HepG2 (cell line): ENCODE measurements around the gene ERBB3. TPM values are rescaled to one million over a fixed set of nuclear protein-coding genes. Genes with fewer than 3 reads are reported as not detected.

Source experiments
- ATAC-seq: fragments of 200-7000 bp; cut with Tn5 transposase; 3 replicates; pipeline ENCODE4 v1.9.1; 2020; ENCODE audit warnings: mild to moderate bottlenecking, moderate library complexity
- BruUV-seq: library from RNA; stranded (reverse); fragments of 400-500 nt; replicated peaks from 2 replicates; lab custom pipeline; 2021; lab: Mats Ljungman, UMichigan
- CTCF ChIA-PET: fragments of 300-600 bp; formaldehyde crosslinking; extraction: SDS; loops from one replicate; lab custom pipeline; 2021; ENCODE audit warnings: low total read pairs, inconsistent platforms, low intra/inter-chr PET ratio; lab: Yijun Ruan, JAX
- POLR2A ChIA-PET: fragments of 350-600 bp; sonication (Branson Sonifier 250); formaldehyde crosslinking; loops from one replicate; lab custom pipeline; 2020; ENCODE audit warnings: antibody characterized with exemption, inconsistent platforms; lab: Yijun Ruan, JAX
- DNase-seq: peaks from one replicate; pipeline ENCODE4 v3.0.0-alpha.2; 2015; ENCODE audit warnings: low spot score
- FAIRE-seq: peaks from 3 replicates; lab custom pipeline; 2011; peaks lifted over from hg19 to GRCh38; lab: Jason Lieb, UNC
- H2AFZ ChIP-seq: one replicate; pipeline ENCODE4 v1.6.1; 2011; ENCODE audit warnings: low read length, inconsistent platforms
- H3K27ac ChIP-seq: fragments of 300-600 bp; 3 replicates; pipeline ENCODE4 v1.8.0; 2011; ENCODE audit warnings: mixed run types, mild to moderate bottlenecking, mixed read lengths, low read length, inconsistent platforms; ENCODE audit not compliant: insufficient read depth; ENCODE audit errors: extremely low read length
- H3K27me3 ChIP-seq, 2 experiments: fragments of 200-600 bp in 1 of 2; 2 replicates in 1 of 2; 3 replicates in 1 of 2; pipeline versions ENCODE4 v1.6.0 to v1.8.0; 2011; ENCODE audit warnings: low read length in 2 of 2, mild to moderate bottlenecking in 2 of 2, moderate library complexity in 2 of 2, inconsistent platforms in 1 of 2; ENCODE audit not compliant: insufficient read depth in 2 of 2, control insufficient read depth in 1 of 2
- H3K36me3 ChIP-seq, 2 experiments: fragments of 200-600 bp in 1 of 2; replicated peaks in 1 of 2; 2 replicates in 1 of 2; 3 replicates in 1 of 2; pipeline versions ENCODE4 v1.5.1 to v1.8.0; 2011; ENCODE audit warnings: low read length in 2 of 2, inconsistent platforms in 1 of 2; ENCODE audit not compliant: insufficient read depth in 2 of 2, control insufficient read depth in 1 of 2
- H3K4me1 ChIP-seq: 2 replicates; pipeline ENCODE4 v1.5.1; 2012; ENCODE audit warnings: low read length, inconsistent platforms; ENCODE audit not compliant: insufficient read depth
- H3K4me2 ChIP-seq: 2 replicates; pipeline ENCODE4 v1.6.0; 2011; ENCODE audit warnings: low read depth, low read length, inconsistent platforms
- H3K4me3 ChIP-seq, 3 experiments: fragments of 200-600 bp in 1 of 3; sonication (generic), shearing (Covaris generic) in 1 of 3; replicated peaks in 1 of 3; 2 replicates each; pipeline ENCODE4 v1.5.1; 2011 to 2016; ENCODE audit warnings: low read length in 3 of 3, inconsistent platforms in 2 of 3, low read depth in 2 of 3, mild to moderate bottlenecking in 2 of 3, control low read depth in 1 of 3, mixed read lengths in 1 of 3; ENCODE audit not compliant: insufficient read depth in 1 of 3
- H3K79me2 ChIP-seq: one replicate; pipeline ENCODE4 v1.6.1; 2011; ENCODE audit warnings: low read length, inconsistent platforms; ENCODE audit not compliant: insufficient read depth
- H3K9ac ChIP-seq: 2 replicates; pipeline ENCODE4 v1.6.0; 2011; ENCODE audit warnings: mild to moderate bottlenecking, low read depth, low read length, inconsistent platforms; ENCODE audit not compliant: insufficient read depth
- H3K9me3 ChIP-seq: 2 replicates; pipeline ENCODE4 v1.5.1; 2012; ENCODE audit warnings: mild to moderate bottlenecking, low read length
- H4K20me1 ChIP-seq: 2 replicates; pipeline ENCODE4 v1.6.0; 2011; ENCODE audit warnings: inconsistent platforms, mild to moderate bottlenecking, low read length, moderate library complexity; ENCODE audit not compliant: insufficient read depth
- CENPBD1 ChIP-seq: sonication (generic); formaldehyde crosslinking; IDR thresholded peaks from 2 replicates; pipeline ENCODE4 v1.8.0; 2022; ENCODE audit warnings: missing genetic modification reagents, low read depth, mild to moderate bottlenecking, borderline replicate concordance
- ESRRA ChIP-seq: sonication (generic); formaldehyde crosslinking; IDR thresholded peaks from 2 replicates; pipeline ENCODE4 v1.5.1; 2020; ENCODE audit warnings: mild to moderate bottlenecking, low read depth, missing genetic modification reagents
- HDAC1 ChIP-seq: sonication (generic); formaldehyde crosslinking; IDR thresholded peaks from 2 replicates; pipeline ENCODE4 v1.5.1; 2020; ENCODE audit warnings: mild to moderate bottlenecking, missing genetic modification reagents
- MXI1 ChIP-seq: IDR thresholded peaks from 3 replicates; pipeline ENCODE4 v1.6.1; 2012; ENCODE audit warnings: low read depth, low read length, inconsistent platforms, borderline replicate concordance
- NR2F1 ChIP-seq, 2 experiments: fragments of 450-650 bp in 1 of 2; formaldehyde crosslinking in 1 of 2; IDR thresholded peaks; 2 replicates each; pipeline versions ENCODE4 v1.5.0 to v1.6.1; 2016 to 2020; ENCODE audit warnings: mild to moderate bottlenecking in 1 of 2, missing compliant biosample characterization in 1 of 2, missing genetic modification reagents in 1 of 2, moderate library complexity in 1 of 2
- PHF5A ChIP-seq: IDR thresholded peaks from one replicate; pipeline ENCODE4 v1.6.1; 2018; ENCODE audit warnings: low read depth, missing genetic modification reagents; ENCODE audit not compliant: unreplicated experiment
- PHF8 ChIP-seq: sonication (generic); formaldehyde crosslinking; IDR thresholded peaks from 2 replicates; pipeline ENCODE4 v1.5.0; 2020; ENCODE audit warnings: missing genetic modification reagents
- REXO4 ChIP-seq: sonication (generic); formaldehyde crosslinking; IDR thresholded peaks from 2 replicates; pipeline ENCODE4 v1.8.0; 2022; ENCODE audit warnings: missing genetic modification reagents, mild to moderate bottlenecking, borderline replicate concordance
- RFX1 ChIP-seq: fragments of 450-650 bp; IDR thresholded peaks from 2 replicates; pipeline ENCODE4 v1.6.1; 2017
- TBX3 ChIP-seq: fragments of 450-650 bp; IDR thresholded peaks from 2 replicates; pipeline ENCODE4 v1.6.1; 2017; ENCODE audit warnings: antibody characterized with exemption, mild to moderate bottlenecking, inconsistent platforms, borderline replicate concordance
- TEAD3 ChIP-seq: optimal IDR thresholded peaks from 2 replicates; pipeline ENCODE3; 2016; ENCODE audit warnings: borderline replicate concordance
- YY1 ChIP-seq: IDR thresholded peaks from 2 replicates; pipeline ENCODE4 v1.6.1; 2011; ENCODE audit warnings: low read length, low read depth, moderate library complexity, mild to moderate bottlenecking; ENCODE audit not compliant: insufficient read depth, insufficient replicate concordance
- ZBTB26 ChIP-seq: IDR thresholded peaks from 2 replicates; pipeline ENCODE4 v1.6.1; 2016; ENCODE audit warnings: missing compliant biosample characterization, missing genetic modification reagents, borderline replicate concordance
- ZFAT ChIP-seq: sonication (generic); formaldehyde crosslinking; conservative IDR thresholded peaks from 2 replicates; pipeline ENCODE4 v1.8.1; 2023; ENCODE audit warnings: missing genetic modification reagents, inconsistent platforms
- ZKSCAN5 ChIP-seq: sonication (generic); formaldehyde crosslinking; IDR thresholded peaks from 2 replicates; pipeline ENCODE4 v1.5.1; 2020; ENCODE audit warnings: mild to moderate bottlenecking, missing genetic modification reagents
- ZMYM3 ChIP-seq: sonication (generic); formaldehyde crosslinking; IDR thresholded peaks from 2 replicates; pipeline ENCODE4 v1.5.1; 2020; ENCODE audit warnings: mild to moderate bottlenecking, missing genetic modification reagents
- ZNF292 ChIP-seq: sonication (generic); formaldehyde crosslinking; IDR thresholded peaks from 2 replicates; pipeline ENCODE4 v1.8.1; 2022; ENCODE audit warnings: mild to moderate bottlenecking, low read depth, missing genetic modification reagents, borderline replicate concordance
- ZNF354B ChIP-seq: sonication (generic); formaldehyde crosslinking; IDR thresholded peaks from 2 replicates; pipeline ENCODE4 v1.8.0; 2022; ENCODE audit warnings: mild to moderate bottlenecking, missing genetic modification reagents
- ZNF367 ChIP-seq: sonication (generic); formaldehyde crosslinking; IDR thresholded peaks from 2 replicates; pipeline ENCODE4 v1.4.0; 2020; ENCODE audit warnings: missing genetic modification reagents, borderline replicate concordance
- ZNF446 ChIP-seq: sonication (generic); formaldehyde crosslinking; IDR thresholded peaks from 2 replicates; pipeline ENCODE4 v1.5.0; 2020; ENCODE audit warnings: mild to moderate bottlenecking, missing genetic modification reagents
- ZNF496 ChIP-seq: sonication (generic); formaldehyde crosslinking; IDR thresholded peaks from 2 replicates; pipeline ENCODE4 v1.8.1; 2023; ENCODE audit warnings: mild to moderate bottlenecking, moderate library complexity, missing genetic modification reagents; ENCODE audit not compliant: insufficient replicate concordance
- ZNF703 ChIP-seq: sonication (generic); formaldehyde crosslinking; IDR thresholded peaks from 2 replicates; pipeline ENCODE4 v1.5.1; 2020; ENCODE audit warnings: missing genetic modification reagents, mild to moderate bottlenecking, moderate library complexity, borderline replicate concordance
- ZSCAN30 ChIP-seq: sonication (generic); formaldehyde crosslinking; IDR thresholded peaks from 2 replicates; pipeline ENCODE4 v1.5.0; 2020; ENCODE audit warnings: mild to moderate bottlenecking, missing genetic modification reagents
- WGBS: methylation state at CpG from one replicate; pipeline ENCODE4 v1.1.6; 2017; ENCODE audit warnings: low lambda C conversion rate; 5-methylcytosine and 5-hydroxymethylcytosine counted together
- in situ Hi-C: cut with HindIII; loops from 2 replicates; pipeline ENCODE4 v1.10.0; 2017; ENCODE audit warnings: low pct_unique_long_range_greater_than_20kb; ENCODE audit not compliant: extremely low pct_ligation_motif_present
- intact Hi-C: fragments of 100-400 bp; cut with micrococcal nuclease; formaldehyde crosslinking; loops from one replicate; pipeline ENCODE4 v1.10.0; 2022; ENCODE audit not compliant: unreplicated experiment
- polyA plus RNA-seq, 8 experiments: library from polyadenylated mRNA; depleted of rRNA in 3 of 8; stranded (reverse) in 7 of 8; unstranded in 1 of 8; fragments of >200 nt; fragmentation: Illumina TruSeq in 4 of 8; extraction: Trizol in 4 of 8; gene quantifications; 2 replicates each; pipeline versions ENCODE4 v1.2.1 to v1.2.3, GENCODE V29; 2011 to 2016; ENCODE audit warnings: low read depth in 4 of 8, missing spikeins in 1 of 8, mixed read lengths in 1 of 8; ENCODE audit not compliant: insufficient read depth in 1 of 8
- total RNA-seq, 5 experiments: library from RNA; depleted of rRNA; stranded (reverse); fragments of >200 nt; fragmentation: Illumina TruSeq; extraction: Trizol; gene quantifications; 2 replicates each; pipeline ENCODE4 v1.2.3, GENCODE V29; 2016; ENCODE audit warnings: low read depth in 1 of 5
- TF ChIP-seq, protein P1 (sequence below): sonication (generic); formaldehyde crosslinking; conservative IDR thresholded peaks from 2 replicates; pipeline ENCODE4 v1.4.0; 2020; ENCODE audit warnings: missing genetic modification reagents

ERBB3 gene
- total and polyA plus RNA-seq, 2 of the 13 experiments (the other 11 are each of a cell fraction or from before 2014, with no cell fraction given), result 93.6 to 358 TPM

- no peaks in the 10 kb centered on the region for H3K9me3 ChIP-seq
- ChIA-PET POLR2A (interaction anchor here (1.4 kb wide), 1 partner anchor 99 kb away, joined by 5 read pairs; the partner anchor contains the start of gene RNF41), CTCF (no interaction called here)
- H3K4me1 ChIP-seq, result peaks cover 89% of the 10 kb centered on the region
- peak; percentile 5; the same call in 1 of the 3 replicates for ATAC-seq
- no peak overlapping the region for H2AFZ ChIP-seq
- no peak overlapping the region for H3K4me3 ChIP-seq
- peaks cover 8% of the 10 kb centered on the region for H3K79me2 ChIP-seq
- H3K27ac ChIP-seq, result peak overlapping the region; percentile 52
- no peaks in the 10 kb centered on the region; a peak in 1 of 5 replicates for H3K27me3 ChIP-seq
- no peak overlapping the region for H3K4me2 ChIP-seq
- 20% methylated on average over 1 of the region's 2 CpGs for WGBS
- DNase-seq, result peak; percentile 71
- peak; percentile 18 for FAIRE-seq
- intact Hi-C loops (no loop called here), in situ Hi-C loops (loop anchor here (5.0 kb wide), 1 partner anchor 35 kb away; the partner anchor contains the start of gene MYL6)
- no peaks in the 10 kb centered on the region for H4K20me1 ChIP-seq
- H3K9ac ChIP-seq, result no peak overlapping the region
- 0 out of 5 replicates have a peak, but pooled peaks cover 0 to 4% of the 10 kb centered on the region in 2 experiments for H3K36me3 ChIP-seq
- BruUV-seq, result no TSS peak
- TF ChIP-seq ZNF354B (CRISPR knock-in tag), result no peak
- TF ChIP-seq ZSCAN30 (CRISPR knock-in tag), result no peak
- TF ChIP-seq PHF8, result no peak
- no peak for TF ChIP-seq ZNF496
- peak; percentile 25 for TF ChIP-seq TEAD3 (CRISPR knock-in tag)
- TF ChIP-seq, protein P1, sequence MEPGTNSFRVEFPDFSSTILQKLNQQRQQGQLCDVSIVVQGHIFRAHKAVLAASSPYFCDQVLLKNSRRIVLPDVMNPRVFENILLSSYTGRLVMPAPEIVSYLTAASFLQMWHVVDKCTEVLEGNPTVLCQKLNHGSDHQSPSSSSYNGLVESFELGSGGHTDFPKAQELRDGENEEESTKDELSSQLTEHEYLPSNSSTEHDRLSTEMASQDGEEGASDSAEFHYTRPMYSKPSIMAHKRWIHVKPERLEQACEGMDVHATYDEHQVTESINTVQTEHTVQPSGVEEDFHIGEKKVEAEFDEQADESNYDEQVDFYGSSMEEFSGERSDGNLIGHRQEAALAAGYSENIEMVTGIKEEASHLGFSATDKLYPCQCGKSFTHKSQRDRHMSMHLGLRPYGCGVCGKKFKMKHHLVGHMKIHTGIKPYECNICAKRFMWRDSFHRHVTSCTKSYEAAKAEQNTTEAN (CRISPR knock-in tag), result no peak
- no peak for TF ChIP-seq REXO4 (CRISPR knock-in tag)
- no peak for TF ChIP-seq NR2F1 (CRISPR knock-in tag; IDR thresholded peaks at IDR 0.05)
- TF ChIP-seq ZMYM3 (CRISPR knock-in tag), result no peak
- no peak for TF ChIP-seq ZNF367 (CRISPR knock-in tag)
- TF ChIP-seq RFX1, result no peak; the same call in 1 of the 2 replicates
- TF ChIP-seq ZNF446 (CRISPR knock-in tag), result no peak
- TF ChIP-seq MXI1, result no peak; the same call in 2 of the 3 replicates
- TF ChIP-seq CENPBD1, result no peak
- no peak for TF ChIP-seq ZNF703
- TF ChIP-seq ESRRA (CRISPR knock-in tag), result no peak
- TF ChIP-seq YY1, result no peak
- TF ChIP-seq ZBTB26 (CRISPR knock-in tag), result no peak
- no peak for TF ChIP-seq ZKSCAN5 (CRISPR knock-in tag)
- TF ChIP-seq PHF5A (CRISPR knock-in tag), result no peak
- no peak for TF ChIP-seq ZFAT
- TF ChIP-seq HDAC1 (CRISPR knock-in tag), result 0 out of 2 replicates have a peak, but pooled peaks have one; percentile 29
- no peak for TF ChIP-seq TBX3
- no peak for TF ChIP-seq ZNF292 (CRISPR knock-in tag)
These were observed 42.7 kb downstream of the ERBB3 start for GRCh38 chr12:56122637-56123036.
